GM18870 (cell line): ENCODE measurements around the gene BAMBI.

ENCODE experiments used
- ATAC-seq: cut with Tn5 transposase; IDR thresholded peaks from one replicate; pipeline ENCODE4 v1.9.1; 2021; ENCODE audit warnings: moderate library complexity; ENCODE audit not compliant: unreplicated experiment

BAMBI gene

DNA sequence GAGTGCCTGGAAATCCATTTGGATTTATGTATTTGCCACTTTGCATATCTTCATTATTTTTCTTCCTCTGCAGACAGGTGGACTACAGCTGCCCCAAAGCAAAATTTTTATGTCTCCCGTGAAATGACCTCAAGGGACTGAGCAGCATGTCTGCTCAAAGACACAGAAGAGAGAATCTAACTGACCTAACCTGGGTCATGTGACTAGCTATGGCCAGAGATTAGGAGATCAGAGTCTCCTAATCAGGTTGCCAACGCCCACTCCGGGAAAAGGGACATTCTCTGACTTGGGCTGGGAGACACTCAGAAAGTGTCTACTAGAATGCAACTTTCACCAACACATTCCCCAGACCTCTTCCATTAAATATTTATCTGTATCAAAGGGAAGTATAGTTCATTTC, 2.5 kb upstream of the BAMBI start:
- no peak for ATAC-seq

DNA sequence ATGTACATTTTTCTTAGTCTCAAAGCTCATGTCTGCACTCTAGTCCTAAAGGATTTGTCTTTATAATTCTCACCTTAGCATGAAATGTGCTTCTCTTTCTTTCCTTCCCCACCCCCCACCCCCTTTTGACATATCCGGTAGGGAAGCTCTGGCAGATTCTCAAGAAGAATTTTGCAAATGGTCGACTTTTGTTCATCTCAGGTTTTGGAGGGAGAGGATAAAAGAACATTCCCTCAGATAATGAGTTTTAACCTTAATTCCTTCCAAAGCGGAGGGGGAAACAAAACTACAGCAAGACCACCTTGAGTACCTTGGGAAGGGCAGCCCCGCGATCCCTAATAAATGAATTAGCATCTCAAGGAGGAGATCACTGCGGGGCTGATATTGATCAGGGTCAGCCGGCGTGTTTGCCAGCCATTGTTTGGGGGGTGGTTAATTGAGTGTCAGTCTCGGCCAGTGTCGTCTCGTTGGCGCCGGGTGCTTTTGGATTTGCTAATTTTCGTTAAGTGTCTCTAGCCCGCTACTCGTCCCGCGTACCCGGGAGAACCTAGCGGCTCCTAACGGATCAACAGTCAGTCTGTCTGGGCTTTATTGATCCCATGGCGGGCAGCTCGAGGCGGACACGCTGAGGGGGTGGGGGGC, 874 bp upstream of the BAMBI start:
- ATAC-seq: no peak

DNA sequence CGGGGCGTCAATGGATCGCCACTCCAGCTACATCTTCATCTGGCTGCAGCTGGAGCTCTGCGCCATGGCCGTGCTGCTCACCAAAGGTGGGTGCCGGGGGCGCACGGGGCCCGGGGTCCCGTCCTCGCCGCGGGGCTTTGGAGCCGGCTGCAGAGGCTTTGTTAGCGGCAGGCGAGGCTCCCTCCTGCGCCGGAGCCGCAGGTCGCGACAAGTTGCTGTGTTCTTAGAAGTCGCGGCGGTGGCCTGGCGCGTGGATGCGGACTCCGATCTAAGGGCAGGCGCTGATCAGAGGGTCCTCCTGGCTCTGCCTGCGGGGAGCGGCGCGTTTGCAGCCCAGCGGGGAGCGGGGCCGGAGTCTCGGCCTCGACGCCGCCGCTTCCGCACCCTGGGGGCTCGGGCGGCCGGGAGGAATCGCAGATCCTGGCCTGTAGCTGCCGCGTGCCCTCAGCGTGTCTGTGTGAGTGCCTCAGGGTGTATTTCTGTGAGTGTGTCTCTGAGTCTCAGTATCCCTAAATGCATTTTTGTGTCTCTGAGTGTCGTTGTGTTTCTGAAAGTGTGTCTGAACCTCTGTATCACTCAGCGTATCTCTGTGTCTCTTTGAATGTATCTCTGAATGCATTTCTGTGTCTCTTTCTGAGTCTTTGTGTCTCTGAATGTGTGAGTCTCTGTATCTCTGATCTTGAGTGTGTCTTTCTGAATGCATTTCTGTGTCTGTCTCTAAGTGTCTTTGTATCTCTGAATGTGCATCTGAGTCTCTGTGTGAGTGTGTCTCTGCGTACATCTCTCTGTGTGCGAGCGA, 766 bp downstream of the BAMBI start:
- ATAC-seq: no peak

DNA sequence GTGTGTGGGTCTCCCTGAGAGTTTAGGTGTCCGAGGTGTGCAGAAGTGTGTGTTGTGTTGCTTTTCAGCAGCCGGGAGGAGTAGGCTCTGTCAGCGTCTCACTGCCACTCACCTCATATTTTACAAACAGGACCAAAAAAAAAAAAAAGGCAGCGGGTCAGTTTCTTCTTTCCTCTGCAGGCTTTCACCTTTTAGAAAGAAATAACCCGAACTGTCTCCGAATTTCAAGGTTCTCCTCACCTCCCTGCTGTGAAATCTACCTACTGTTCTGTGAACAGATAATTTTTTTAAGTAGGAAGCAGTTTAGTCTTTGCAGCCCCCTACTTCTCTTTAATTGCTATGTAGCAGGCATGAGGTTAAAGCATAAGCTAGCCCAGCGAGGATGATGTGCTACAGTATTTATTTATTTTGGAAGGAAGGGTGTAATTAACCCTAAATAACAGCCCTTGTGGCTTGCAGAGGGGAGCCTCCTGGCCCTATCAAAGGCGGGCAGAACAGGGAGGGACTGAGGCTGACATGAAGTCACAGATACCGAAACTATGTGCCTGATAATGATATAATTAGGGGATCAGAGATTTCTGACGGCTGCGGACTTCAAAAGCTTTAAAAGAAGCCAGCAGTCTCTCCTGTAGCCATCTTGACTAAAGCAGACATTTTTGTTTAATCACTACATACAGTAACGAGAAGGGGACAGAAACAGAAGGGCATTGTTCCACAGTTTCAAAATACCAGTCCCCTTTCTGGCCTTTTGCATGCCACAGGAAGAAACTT, 1.6 kb downstream of the BAMBI start:
- ATAC-seq: no peak

DNA sequence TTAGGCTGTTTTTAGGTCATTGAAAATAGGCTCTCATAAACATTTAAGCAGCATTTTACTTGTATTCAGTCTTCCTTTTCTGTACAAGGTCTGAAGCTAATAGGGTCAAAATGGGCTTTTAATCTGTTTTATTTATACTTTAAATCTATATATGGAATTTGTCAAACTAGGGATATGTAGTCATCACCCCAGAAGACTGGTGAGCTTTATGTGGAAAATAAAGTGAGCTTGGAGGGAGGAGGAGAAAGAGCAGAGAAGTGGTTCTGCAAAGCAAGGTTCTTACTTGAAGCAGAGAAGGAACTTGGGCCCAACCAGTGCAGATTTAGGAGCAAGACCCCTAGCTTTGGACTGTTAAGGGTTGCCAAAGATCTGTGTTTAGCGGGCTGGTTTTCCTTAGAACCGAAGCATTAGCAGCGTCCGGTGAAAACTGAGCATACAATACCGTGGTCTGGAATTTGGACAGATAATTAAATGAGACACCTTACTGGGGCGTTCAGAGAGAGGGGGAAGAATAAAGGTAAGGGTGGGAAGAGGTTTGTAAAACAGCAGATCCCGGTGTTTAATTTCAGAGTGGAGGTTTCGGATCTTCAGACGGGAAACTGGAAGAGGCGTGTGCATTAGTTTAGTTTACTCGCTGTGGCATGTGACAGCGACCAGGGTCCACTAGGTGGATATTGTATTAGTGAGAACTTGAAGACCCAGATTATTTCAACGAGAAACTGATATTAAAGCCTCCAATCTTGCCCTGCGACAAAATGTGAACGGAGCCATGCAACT, 2.4 kb downstream of the BAMBI start:
- no peak for ATAC-seq

DNA sequence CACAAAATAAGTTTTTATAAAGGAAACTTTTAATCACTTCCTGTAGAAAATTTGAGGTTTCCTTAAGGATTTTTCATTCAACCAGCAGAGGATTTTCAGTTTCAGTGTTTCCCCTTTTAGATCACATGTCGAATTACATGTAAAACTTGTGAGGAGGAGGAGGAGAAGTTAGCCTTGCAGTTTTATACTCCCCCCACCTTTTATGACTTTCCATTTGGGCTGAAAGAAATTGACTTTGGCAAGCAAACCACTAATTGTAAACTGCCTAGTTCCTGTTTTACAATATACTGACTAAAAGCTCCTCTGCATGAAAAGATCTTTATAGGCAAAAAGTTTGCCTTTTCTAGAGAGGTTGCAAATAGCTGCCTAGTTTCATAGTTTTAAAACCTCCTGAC, 3.0 kb downstream of the BAMBI start:
- no peak for ATAC-seq

DNA sequence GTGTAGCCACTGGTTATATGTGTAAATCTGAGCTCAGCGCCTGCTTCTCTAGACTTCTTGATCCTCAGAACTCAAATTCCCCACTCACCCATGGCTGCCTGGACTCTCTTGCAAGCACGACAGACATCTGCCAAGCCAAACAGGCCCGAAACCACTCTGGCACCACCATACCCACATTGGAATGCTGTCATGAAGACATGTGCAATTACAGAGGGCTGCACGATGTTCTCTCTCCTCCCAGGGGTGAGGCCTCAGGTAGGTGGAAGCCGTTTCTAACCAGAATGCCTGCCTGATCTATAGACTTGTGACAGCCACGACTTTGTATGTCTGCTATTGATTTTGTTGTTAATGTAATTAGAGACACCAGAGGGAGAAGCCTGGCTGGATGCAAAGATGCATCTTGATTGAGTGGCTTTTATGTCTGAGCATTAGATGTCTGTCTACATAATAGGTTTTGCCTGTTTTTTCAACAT, 4.0 kb downstream of the BAMBI start:
- no peak for ATAC-seq

DNA sequence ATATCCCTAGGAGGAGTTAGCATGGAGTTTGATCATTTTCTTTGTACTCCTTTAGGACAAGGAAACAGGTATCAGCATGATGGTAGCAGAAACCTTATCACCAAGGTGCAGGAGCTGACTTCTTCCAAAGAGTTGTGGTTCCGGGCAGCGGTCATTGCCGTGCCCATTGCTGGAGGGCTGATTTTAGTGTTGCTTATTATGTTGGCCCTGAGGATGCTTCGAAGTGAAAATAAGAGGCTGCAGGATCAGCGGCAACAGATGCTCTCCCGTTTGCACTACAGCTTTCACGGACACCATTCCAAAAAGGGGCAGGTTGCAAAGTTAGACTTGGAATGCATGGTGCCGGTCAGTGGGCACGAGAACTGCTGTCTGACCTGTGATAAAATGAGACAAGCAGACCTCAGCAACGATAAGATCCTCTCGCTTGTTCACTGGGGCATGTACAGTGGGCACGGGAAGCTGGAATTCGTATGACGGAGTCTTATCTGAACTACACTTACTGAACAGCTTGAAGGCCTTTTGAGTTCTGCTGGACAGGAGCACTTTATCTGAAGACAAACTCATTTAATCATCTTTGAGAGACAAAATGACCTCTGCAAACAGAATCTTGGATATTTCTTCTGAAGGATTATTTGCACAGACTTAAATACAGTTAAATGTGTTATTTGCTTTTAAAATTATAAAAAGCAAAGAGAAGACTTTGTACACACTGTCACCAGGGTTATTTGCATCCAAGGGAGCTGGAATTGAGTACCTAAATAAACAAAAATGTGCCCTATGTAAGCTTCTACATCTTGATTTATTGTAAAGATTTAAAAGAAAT, 4.8 kb downstream of the BAMBI start:
- ATAC-seq: no peak

DNA sequence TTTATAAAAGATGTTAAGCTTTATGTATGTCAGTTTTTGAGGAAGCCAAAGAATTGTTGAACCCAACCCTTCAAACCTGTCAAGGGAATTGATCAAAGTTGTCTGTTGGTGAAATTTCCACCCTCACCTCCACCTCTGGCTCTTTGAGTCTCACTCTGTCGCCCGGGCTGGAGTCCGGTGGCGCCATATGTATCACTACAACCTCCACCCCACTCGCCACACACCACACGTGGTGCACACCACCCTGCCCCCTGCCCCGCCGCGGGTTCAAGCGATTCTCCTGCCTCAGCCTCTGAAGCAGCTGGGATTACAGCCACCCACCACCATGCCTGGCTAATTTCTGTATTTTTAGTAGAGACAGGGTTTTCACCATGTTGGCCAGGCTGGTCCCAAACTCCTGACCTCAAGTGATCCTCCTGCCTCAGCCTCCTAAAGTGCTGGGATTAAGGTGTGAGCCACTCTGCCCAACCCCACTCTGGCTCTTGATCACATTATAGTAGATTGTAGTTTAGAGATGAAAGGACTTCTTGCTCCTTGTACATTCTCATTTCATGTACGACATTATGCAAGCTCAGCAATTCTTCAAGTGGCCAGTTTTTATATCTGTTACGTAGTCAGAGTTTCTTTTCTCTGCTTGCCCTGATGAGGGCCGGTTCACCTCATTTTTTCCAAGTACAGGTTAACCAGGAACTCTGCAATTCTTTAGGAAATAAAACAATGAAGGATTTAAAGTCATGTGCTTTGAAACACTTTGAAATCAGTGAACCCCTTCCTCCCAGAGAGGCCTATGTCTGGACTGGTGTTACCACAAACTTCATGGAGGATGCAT, 7.0 kb downstream of the BAMBI start:
- no peak for ATAC-seq

DNA sequence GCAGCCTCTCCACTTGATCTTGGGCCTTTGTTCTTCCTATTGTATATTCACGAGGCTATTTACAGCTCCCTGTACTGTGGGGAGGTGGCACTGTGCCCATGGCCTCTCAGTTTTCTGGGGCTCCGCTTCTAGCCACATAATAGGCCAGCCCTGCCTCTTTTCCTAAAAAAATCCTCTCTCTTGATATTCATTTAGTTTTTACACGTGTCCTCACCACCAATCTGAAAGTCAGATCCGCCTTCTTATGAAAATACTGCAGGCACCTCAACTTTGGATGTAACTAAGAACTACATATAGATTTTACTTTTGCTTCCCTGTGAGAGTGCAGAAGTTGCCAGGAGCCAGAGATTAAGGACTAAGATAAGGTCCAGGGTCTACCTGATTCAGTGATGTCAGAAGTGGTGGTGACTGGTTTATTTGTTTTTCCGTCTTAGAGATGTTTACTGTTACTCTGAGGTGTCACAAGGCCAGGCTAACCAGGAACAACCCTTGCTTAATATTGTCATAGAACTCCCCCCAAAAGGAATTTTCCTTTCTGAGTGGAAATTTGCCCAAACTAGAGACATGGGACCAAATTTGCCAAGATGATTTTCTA, 7.8 kb downstream of the BAMBI start:
- ATAC-seq: no peak

DNA sequence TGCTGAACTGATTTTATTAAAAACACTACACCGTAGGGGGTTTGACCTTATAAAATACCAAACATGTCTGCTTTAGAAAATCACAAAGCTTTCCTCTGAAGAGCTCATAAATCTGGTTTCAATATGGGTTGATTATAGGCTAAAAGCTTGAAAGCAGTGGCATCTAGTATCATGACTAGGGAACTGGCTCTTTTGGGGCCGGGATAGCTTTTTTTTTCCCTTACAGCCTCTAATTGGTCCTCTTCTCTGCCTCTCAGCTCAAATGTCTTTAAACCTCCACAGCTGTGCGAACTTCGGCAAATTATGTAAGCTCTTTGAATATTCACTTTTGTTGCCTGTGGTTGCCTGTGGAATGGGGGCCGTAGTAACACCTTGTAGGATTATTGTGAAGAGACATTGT, 8.4 kb downstream of the BAMBI start:
- ATAC-seq: no peak

DNA sequence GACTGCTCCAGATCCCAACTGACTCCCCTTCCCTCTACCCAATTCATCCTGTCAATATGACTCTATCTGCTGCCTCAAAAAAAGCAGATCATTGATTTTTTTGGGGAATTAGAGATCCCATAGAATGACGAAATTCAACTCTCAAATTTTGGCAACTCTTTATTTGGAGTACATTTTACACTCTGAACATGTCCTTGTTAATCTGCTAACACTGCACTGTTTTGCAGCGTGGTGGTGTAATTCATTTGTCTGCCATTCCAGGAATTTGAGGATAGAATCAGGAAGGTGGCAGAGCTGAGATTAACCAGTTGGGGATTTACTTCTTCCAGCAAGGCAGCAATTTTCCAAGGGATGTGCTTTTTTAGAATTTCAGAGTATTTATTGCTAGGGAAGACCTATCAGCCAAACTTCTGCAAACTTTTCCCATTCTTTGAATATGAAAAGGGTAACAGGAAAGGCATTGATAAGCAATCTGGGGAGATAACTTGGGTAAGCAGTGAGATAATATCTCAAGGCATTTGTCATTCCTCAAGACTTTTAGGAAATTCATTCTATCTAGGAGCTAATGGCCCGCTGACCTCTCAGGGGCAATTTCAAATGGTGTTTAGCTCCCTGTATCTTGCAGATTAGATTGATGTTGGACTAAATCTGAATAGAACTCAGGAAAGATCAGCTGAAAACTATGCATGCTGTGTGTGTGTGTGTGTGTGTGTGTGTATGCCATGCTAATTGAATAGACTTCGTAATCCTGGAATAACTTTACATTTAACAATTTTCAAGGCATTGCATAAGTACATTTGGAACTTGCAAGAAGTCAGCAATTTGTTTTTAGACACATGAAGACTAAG, 9.7 kb downstream of the BAMBI start:
- ATAC-seq: no peak

DNA sequence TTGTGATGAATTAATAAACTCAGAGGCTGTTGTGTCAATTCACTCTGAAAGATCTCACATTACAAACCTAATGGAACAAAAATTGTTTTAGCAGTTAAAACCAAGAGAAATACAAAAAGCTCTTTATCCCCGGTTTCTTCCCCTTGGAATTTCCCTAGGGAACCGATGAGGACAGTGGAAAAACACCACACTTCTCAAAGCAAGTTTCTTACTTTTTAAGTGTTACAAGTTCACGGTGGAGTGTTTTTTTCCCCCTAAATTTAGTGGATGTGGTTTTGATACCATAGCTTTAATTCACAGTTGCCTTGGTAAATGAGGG, 10.3 kb downstream of the BAMBI start:
- ATAC-seq: no peak

DNA sequence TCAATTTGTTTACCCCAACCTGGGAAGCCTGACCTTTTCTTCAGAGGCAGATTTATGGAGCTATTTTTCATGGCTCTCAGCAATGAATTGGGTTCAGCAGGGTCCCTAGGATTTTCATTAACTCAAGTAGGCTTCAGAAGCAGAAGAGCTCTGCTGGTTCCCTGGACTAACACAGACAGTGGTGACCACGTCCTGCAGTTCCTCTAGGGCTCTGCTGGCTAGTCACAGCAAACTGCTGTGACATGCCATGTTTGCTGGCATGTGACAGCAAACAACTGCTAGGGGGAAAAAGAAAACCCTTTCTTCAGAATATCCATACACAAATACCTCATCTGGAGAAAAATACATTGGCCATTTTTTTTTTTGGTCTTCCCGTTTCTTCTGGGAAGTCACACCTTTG, 13.2 kb downstream of the BAMBI start:
- ATAC-seq: no peak

DNA sequence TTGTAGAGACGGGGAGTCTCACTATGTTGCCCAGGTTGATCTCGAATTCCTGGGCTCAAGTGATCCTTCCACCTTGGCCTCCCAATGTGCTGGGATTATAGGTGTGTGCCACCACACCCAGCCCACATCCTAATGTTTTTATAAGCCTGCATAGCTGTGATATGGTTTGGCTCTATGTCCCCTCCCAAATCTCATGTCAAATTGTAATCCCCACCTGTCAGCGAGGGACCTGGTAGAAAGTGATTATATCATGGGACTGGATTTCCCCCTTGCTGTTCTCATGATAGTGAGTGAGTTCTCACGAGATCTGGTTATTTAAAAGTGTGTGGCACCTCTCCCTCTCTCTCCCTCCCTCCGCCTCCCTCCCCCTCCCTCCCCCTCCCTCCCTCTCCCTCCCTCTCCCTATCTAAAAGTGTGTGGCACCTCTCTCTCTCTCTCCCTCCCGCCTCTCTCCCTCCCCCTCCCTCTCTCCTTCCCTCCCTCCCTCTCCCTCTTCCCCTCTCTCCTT, 13.9 kb downstream of the BAMBI start:
- ATAC-seq: no peak

DNA sequence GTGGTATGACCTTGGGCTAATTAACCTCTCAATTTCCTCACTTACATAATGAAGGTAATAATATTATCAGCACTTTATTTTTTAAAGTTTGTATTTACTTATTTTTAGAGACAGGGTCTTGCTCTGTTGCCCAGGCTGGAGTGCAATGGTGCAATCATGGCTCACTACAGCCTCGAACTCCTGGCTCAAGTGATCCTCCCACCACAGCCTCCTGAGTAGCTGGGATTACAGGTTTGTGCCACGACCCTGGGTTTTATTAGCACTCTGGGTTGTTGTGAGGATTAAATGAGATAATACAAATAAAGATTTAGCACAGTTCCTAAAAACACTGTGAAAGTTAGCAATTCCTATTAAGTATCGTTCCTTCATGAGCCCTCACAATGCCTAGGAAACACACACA, 14.7 kb downstream of the BAMBI start:
- ATAC-seq: no peak

DNA sequence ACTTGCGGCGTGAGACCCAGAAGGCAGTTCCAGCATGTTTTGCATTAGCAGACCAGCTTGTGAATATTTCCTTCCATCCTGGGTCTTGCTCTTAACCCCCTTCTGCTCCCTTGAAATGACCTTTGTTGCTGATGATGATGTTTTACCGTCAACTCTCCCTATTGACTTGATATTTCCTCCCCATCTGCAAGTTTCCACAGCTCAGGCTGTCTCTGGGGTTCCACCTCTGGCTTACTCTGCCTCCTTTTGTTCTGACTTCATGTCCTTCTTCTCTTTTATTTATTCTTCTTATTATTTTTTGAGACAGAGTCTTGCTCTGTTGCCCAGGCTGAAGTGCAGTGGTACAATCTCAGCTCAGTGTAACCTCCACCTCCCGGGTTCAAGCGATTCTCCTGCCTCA, 17.2 kb downstream of the BAMBI start:
- ATAC-seq: no peak

DNA sequence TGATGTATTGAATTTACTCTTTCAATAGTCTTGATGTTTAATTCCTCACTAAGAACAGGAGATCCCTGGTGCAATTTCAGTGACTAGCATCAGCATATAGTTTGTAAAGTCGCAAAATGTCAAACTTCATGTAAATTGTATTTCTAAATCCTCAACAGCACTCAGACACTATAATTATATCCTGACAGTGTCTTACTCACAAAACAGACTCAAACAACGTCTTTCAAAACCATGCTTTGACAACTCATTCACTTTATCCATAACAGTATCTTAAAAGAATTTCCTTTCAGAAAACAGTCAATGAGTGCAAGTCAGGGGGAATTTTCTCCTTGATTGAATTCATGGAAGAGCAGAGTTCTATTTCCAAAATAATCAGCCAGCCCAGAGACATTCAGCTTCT, 20.8 kb downstream of the BAMBI start:
- ATAC-seq: no peak
